K562 (cell line): ENCODE data around the gene CDKL5. TPM values are rescaled to one million over a fixed set of nuclear protein-coding genes. Genes with fewer than 3 reads are reported as not detected.

Experiments used
- ASH1L ChIP-seq: fragments of 450-650 bp; IDR thresholded peaks from 2 replicates; pipeline ENCODE4 v1.6.1; 2018; ENCODE audit warnings: borderline replicate concordance, mild to moderate bottlenecking, low read depth; ENCODE audit not compliant: partially characterized antibody
- FOXA1 ChIP-seq: fragments of 450-650 bp; IDR thresholded peaks from 2 replicates; pipeline ENCODE4 v1.6.1; 2016; ENCODE audit warnings: mild to moderate bottlenecking, borderline replicate concordance
- KLF16 ChIP-seq: IDR thresholded peaks from 2 replicates; pipeline ENCODE4 v1.6.1; 2016; ENCODE audit warnings: antibody characterized with exemption
- PML ChIP-seq: IDR thresholded peaks from 2 replicates; pipeline ENCODE4 v1.6.1; 2012; ENCODE audit warnings: low read length, inconsistent platforms
- RNF2 ChIP-seq: sonication (generic); IDR thresholded peaks from 2 replicates; pipeline ENCODE4 v1.6.1; 2016
- ZFPM2 ChIP-seq: fragments of 250-450 bp; sonication (Bioruptor Pico); IDR thresholded peaks from 2 replicates; pipeline ENCODE4 v1.5.1; 2022; ENCODE audit warnings: mild to moderate bottlenecking
- ZFX ChIP-seq: sonication (generic); formaldehyde crosslinking; IDR thresholded peaks from 2 replicates; pipeline ENCODE4 v1.8.0; 2022; ENCODE audit warnings: mild to moderate bottlenecking, missing genetic modification reagents, moderate library complexity
- ZNF134 ChIP-seq: fragments of 250-450 bp; sonication (Bioruptor Pico); conservative IDR thresholded peaks from 2 replicates; pipeline ENCODE4 v1.4.0; 2020
- ZNF140 ChIP-seq: fragments of 250-450 bp; sonication (Bioruptor Pico); IDR thresholded peaks from 2 replicates; pipeline ENCODE4 v1.8.0; 2021; ENCODE audit warnings: moderate library complexity, mild to moderate bottlenecking, inconsistent platforms
- ZNF584 ChIP-seq: fragments of 200-800 bp; sonication (Bioruptor generic); IDR thresholded peaks from 2 replicates; pipeline ENCODE4 v1.6.1; 2016; ENCODE audit warnings: low read depth, mild to moderate bottlenecking, missing genetic modification characterization, missing compliant biosample characterization
- ZNF644 ChIP-seq: fragments of 200-800 bp; sonication (Bioruptor generic); IDR thresholded peaks from 2 replicates; pipeline ENCODE4 v1.6.1; 2016; ENCODE audit warnings: low read depth, missing genetic modification characterization, missing compliant biosample characterization
- polyA plus RNA-seq, 8 experiments: library from polyadenylated mRNA; depleted of rRNA in 4 of 8; stranded (reverse) in 5 of 8; unstranded in 3 of 8; fragments of >200 nt; fragmentation: Nextera tagmentation in 2 of 8; fragmentation: Illumina TruSeq in 1 of 8; extraction: Ambion mirVana in 2 of 8; extraction: Trizol in 1 of 8; gene quantifications; 2 replicates each; pipeline versions ENCODE4 v1.2.1 to v1.2.3, GENCODE V29; 2011 to 2014; ENCODE audit warnings: inconsistent platforms in 1 of 8, missing spikeins in 1 of 8
- total RNA-seq, 7 experiments: library from RNA; depleted of rRNA in 6 of 7; stranded (reverse); fragments of >200 nt in 6 of 7; fragmentation: Illumina TruSeq in 2 of 7; extraction: Trizol in 2 of 7; gene quantifications; 2 replicates each; pipeline versions ENCODE4 v1.2.1 to v1.2.3, GENCODE V29; 2011 to 2021; ENCODE audit warnings: low replicate concordance in 1 of 7
- TF ChIP-seq, protein P1 (sequence below): fragments of 250-450 bp; sonication (Bioruptor Pico); IDR thresholded peaks from 2 replicates; pipeline ENCODE4 v1.5.1; 2021; ENCODE audit warnings: mild to moderate bottlenecking
- TF ChIP-seq, protein P2 (sequence below): fragments of 200-600 bp; sonication (generic); IDR thresholded peaks from one replicate; pipeline ENCODE4 v1.6.1; 2012; ENCODE audit warnings: mild to moderate bottlenecking, low read depth, low read length, inconsistent platforms
- TF ChIP-seq, protein P3 (sequence below): fragments of 450-650 bp; conservative IDR thresholded peaks from 2 replicates; pipeline ENCODE4 v1.6.1; 2016; ENCODE audit warnings: missing genetic modification characterization, low read depth, mild to moderate bottlenecking, missing compliant biosample characterization, moderate library complexity

The CDKL5 gene
- total and polyA plus RNA-seq, 9 of the 15 experiments (the other 6 are each of a cell fraction or from before 2014, with no cell fraction given), result under 0.01 to 0.21 (median 0.04) TPM

DNA sequence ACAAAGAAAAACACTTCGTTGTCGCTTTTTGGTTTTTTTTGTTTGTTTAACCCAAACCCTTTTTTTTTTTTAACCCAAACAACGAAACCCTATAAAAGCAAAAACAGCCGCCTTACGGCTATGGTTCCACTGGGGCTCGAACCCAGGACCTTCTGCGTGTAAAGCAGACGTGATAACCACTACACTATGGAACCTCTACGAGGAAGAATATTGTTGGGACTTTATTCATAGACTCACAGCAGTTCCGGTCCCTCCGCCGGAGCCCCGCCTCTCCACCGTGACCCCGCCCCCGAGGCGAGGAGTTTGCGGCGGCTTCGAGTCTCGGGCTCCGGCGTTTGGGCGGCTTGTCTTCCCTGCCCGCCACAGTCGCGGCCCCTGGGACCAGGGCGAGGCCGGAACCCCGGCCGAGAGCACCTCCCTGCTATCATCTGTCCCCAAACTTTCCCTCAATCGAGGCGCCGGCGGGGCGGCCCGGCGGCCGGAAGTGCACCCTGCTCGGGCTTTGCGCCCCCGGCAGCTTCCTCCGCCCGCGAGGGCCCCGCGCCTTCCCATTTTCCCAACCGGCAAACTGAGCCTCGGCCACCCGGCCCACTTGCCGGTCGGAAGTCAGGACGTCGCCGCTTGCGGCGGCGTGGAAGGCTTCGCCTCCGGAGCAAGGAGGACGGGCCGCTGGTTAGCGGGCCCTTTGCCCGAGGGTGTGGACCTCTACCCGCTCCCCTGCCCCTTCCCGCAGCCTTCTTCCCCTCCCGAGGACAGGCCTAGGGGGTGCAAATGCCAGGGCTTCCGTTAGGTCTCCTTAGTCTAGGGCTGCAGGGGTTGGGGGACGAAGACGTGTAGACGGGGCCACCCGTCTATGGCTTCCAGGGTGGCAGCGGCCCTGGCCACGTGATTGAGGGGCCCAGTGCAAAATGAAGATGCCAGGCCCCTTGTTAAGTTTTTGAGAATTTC is 249.7 kb downstream of the CDKL5 start (continued):
- TF ChIP-seq ZNF140 (CRISPR knock-in tag), result no peak
- TF ChIP-seq, protein P1, sequence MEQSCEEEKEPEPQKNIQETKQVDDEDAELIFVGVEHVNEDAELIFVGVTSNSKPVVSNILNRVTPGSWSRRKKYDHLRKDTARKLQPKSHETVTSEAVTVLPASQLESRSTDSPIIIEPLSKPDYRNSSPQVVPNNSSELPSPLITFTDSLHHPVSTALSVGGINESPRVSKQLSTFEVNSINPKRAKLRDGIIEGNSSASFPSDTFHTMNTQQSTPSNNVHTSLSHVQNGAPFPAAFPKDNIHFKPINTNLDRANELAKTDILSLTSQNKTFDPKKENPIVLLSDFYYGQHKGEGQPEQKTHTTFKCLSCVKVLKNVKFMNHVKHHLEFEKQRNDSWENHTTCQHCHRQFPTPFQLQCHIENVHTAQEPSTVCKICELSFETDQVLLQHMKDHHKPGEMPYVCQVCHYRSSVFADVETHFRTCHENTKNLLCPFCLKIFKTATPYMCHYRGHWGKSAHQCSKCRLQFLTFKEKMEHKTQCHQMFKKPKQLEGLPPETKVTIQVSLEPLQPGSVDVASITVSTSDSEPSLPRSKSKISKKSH, result no peak
- TF ChIP-seq KLF16, result no peak
- TF ChIP-seq ZNF644, result no peak
- peak; percentile 54 for TF ChIP-seq ZFX (CRISPR knock-in tag)
- no peak for TF ChIP-seq ZNF584 (CRISPR knock-in tag)
- peak; percentile 43; the same call in 1 of the 2 replicates for TF ChIP-seq RNF2
- TF ChIP-seq PML, result no peak
- 0 out of 2 replicates have a peak, but pooled peaks have one; percentile 17 for TF ChIP-seq ZNF134 (CRISPR knock-in tag)
- no peak for TF ChIP-seq ASH1L
- TF ChIP-seq FOXA1, result no peak
- TF ChIP-seq, protein P2, sequence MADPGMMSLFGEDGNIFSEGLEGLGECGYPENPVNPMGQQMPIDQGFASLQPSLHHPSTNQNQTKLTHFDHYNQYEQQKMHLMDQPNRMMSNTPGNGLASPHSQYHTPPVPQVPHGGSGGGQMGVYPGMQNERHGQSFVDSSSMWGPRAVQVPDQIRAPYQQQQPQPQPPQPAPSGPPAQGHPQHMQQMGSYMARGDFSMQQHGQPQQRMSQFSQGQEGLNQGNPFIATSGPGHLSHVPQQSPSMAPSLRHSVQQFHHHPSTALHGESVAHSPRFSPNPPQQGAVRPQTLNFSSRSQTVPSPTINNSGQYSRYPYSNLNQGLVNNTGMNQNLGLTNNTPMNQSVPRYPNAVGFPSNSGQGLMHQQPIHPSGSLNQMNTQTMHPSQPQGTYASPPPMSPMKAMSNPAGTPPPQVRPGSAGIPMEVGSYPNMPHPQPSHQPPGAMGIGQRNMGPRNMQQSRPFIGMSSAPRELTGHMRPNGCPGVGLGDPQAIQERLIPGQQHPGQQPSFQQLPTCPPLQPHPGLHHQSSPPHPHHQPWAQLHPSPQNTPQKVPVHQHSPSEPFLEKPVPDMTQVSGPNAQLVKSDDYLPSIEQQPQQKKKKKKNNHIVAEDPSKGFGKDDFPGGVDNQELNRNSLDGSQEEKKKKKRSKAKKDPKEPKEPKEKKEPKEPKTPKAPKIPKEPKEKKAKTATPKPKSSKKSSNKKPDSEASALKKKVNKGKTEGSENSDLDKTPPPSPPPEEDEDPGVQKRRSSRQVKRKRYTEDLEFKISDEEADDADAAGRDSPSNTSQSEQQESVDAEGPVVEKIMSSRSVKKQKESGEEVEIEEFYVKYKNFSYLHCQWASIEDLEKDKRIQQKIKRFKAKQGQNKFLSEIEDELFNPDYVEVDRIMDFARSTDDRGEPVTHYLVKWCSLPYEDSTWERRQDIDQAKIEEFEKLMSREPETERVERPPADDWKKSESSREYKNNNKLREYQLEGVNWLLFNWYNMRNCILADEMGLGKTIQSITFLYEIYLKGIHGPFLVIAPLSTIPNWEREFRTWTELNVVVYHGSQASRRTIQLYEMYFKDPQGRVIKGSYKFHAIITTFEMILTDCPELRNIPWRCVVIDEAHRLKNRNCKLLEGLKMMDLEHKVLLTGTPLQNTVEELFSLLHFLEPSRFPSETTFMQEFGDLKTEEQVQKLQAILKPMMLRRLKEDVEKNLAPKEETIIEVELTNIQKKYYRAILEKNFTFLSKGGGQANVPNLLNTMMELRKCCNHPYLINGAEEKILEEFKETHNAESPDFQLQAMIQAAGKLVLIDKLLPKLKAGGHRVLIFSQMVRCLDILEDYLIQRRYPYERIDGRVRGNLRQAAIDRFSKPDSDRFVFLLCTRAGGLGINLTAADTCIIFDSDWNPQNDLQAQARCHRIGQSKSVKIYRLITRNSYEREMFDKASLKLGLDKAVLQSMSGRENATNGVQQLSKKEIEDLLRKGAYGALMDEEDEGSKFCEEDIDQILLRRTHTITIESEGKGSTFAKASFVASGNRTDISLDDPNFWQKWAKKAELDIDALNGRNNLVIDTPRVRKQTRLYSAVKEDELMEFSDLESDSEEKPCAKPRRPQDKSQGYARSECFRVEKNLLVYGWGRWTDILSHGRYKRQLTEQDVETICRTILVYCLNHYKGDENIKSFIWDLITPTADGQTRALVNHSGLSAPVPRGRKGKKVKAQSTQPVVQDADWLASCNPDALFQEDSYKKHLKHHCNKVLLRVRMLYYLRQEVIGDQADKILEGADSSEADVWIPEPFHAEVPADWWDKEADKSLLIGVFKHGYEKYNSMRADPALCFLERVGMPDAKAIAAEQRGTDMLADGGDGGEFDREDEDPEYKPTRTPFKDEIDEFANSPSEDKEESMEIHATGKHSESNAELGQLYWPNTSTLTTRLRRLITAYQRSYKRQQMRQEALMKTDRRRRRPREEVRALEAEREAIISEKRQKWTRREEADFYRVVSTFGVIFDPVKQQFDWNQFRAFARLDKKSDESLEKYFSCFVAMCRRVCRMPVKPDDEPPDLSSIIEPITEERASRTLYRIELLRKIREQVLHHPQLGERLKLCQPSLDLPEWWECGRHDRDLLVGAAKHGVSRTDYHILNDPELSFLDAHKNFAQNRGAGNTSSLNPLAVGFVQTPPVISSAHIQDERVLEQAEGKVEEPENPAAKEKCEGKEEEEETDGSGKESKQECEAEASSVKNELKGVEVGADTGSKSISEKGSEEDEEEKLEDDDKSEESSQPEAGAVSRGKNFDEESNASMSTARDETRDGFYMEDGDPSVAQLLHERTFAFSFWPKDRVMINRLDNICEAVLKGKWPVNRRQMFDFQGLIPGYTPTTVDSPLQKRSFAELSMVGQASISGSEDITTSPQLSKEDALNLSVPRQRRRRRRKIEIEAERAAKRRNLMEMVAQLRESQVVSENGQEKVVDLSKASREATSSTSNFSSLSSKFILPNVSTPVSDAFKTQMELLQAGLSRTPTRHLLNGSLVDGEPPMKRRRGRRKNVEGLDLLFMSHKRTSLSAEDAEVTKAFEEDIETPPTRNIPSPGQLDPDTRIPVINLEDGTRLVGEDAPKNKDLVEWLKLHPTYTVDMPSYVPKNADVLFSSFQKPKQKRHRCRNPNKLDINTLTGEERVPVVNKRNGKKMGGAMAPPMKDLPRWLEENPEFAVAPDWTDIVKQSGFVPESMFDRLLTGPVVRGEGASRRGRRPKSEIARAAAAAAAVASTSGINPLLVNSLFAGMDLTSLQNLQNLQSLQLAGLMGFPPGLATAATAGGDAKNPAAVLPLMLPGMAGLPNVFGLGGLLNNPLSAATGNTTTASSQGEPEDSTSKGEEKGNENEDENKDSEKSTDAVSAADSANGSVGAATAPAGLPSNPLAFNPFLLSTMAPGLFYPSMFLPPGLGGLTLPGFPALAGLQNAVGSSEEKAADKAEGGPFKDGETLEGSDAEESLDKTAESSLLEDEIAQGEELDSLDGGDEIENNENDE, result no peak
- no peak for TF ChIP-seq ZFPM2 (CRISPR knock-in tag)
- TF ChIP-seq, protein P3, sequence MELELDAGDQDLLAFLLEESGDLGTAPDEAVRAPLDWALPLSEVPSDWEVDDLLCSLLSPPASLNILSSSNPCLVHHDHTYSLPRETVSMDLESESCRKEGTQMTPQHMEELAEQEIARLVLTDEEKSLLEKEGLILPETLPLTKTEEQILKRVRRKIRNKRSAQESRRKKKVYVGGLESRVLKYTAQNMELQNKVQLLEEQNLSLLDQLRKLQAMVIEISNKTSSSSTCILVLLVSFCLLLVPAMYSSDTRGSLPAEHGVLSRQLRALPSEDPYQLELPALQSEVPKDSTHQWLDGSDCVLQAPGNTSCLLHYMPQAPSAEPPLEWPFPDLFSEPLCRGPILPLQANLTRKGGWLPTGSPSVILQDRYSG (tag), result no peak
